Neuronal stem cell (in vitro differentiated cells): Measurements from ENCODE around the gene LRP11.
A peak's percentile ranks its signal among the peaks of the same experiment; 100 is the strongest.

Experiments
- DNase-seq: peaks from one replicate; pipeline ENCODE4 v3.0.0-alpha.2; 2013; ENCODE audit warnings: low spot score
- H2AFZ ChIP-seq: one replicate; pipeline ENCODE4 v1.6.1; 2013; ENCODE audit warnings: mild to moderate bottlenecking, low read length, inconsistent platforms
- H2AK5ac ChIP-seq: 2 replicates; pipeline ENCODE4 v1.6.1; 2013; ENCODE audit warnings: low read depth, mild to moderate bottlenecking, inconsistent platforms, low read length, moderate library complexity, mixed read lengths
- H2BK120ac ChIP-seq: 2 replicates; pipeline ENCODE4 v1.6.1; 2013; ENCODE audit warnings: low read depth, mild to moderate bottlenecking, inconsistent platforms, low read length, moderate library complexity, mixed read lengths
- H2BK12ac ChIP-seq: one replicate; pipeline ENCODE4 v1.6.1; 2013; ENCODE audit warnings: low read length, inconsistent platforms
- H2BK15ac ChIP-seq: 2 replicates; pipeline ENCODE4 v1.6.1; 2013; ENCODE audit warnings: mild to moderate bottlenecking, low read length, inconsistent platforms, mixed read lengths
- H2BK5ac ChIP-seq: one replicate; pipeline ENCODE4 v1.6.1; 2013; ENCODE audit warnings: inconsistent platforms, mild to moderate bottlenecking, low read length, moderate library complexity
- H3K14ac ChIP-seq: one replicate; pipeline ENCODE4 v1.6.1; 2013; ENCODE audit warnings: low read length, inconsistent platforms
- H3K18ac ChIP-seq: 2 replicates; pipeline ENCODE4 v1.6.1; 2013; ENCODE audit warnings: low read length, inconsistent platforms
- H3K23ac ChIP-seq: 2 replicates; pipeline ENCODE4 v1.6.1; 2013; ENCODE audit warnings: low read depth, mild to moderate bottlenecking, mixed read lengths, low read length, inconsistent platforms; ENCODE audit not compliant: poor library complexity
- H3K27ac ChIP-seq: replicated peaks from 3 replicates; pipeline ENCODE4 v1.5.1; 2013; ENCODE audit warnings: low read length, inconsistent platforms
- H3K27me3 ChIP-seq, 3 experiments: 2 replicates each; pipeline ENCODE4 v1.6.1; 2013; ENCODE audit warnings: low read length in 3 of 3, mild to moderate bottlenecking in 2 of 3, inconsistent platforms in 1 of 3, low read depth in 1 of 3, mixed read lengths in 1 of 3, moderate library complexity in 1 of 3; ENCODE audit not compliant: control insufficient read depth in 3 of 3, insufficient read depth in 3 of 3
- H3K36me3 ChIP-seq, 2 donors: replicated peaks in 1 of 2; 2 replicates each; pipeline ENCODE4 v1.6.1; 2013; ENCODE audit warnings: low read length in 2 of 2; ENCODE audit not compliant: control insufficient read depth in 2 of 2, insufficient read depth in 2 of 2
- H3K4ac ChIP-seq: 2 replicates; pipeline ENCODE4 v1.6.1; 2013; ENCODE audit warnings: inconsistent platforms, mild to moderate bottlenecking, low read length, moderate library complexity
- H3K4me1 ChIP-seq, 2 donors: 1 replicate in 1 of 2; 2 replicates in 1 of 2; pipeline ENCODE4 v1.6.1; 2013; ENCODE audit warnings: low read length in 2 of 2, low read depth in 1 of 2; ENCODE audit not compliant: control insufficient read depth in 2 of 2, insufficient read depth in 1 of 2
- H3K4me2 ChIP-seq: one replicate; pipeline ENCODE4 v1.6.1; 2013; ENCODE audit warnings: mild to moderate bottlenecking, low read length, inconsistent platforms; ENCODE audit not compliant: insufficient read depth, poor library complexity, severe bottlenecking
- H3K4me3 ChIP-seq, 2 donors: 2 replicates each; pipeline ENCODE4 v1.5.1; 2013; ENCODE audit warnings: low read length in 2 of 2, mild to moderate bottlenecking in 2 of 2, inconsistent platforms in 1 of 2, moderate library complexity in 1 of 2
- H3K79me1 ChIP-seq: one replicate; pipeline ENCODE4 v1.6.1; 2013; ENCODE audit warnings: low read depth, mild to moderate bottlenecking, inconsistent platforms, low read length, moderate library complexity
- H3K9ac ChIP-seq: one replicate; pipeline ENCODE4 v1.6.1; 2013; ENCODE audit warnings: mild to moderate bottlenecking, low read depth, low read length, inconsistent platforms; ENCODE audit not compliant: poor library complexity
- H3K9me3 ChIP-seq, 2 donors: replicated peaks in 1 of 2; 2 replicates each; pipeline versions ENCODE3 to v1.6.1; 2013; ENCODE audit warnings: low read length in 2 of 2, mild to moderate bottlenecking in 2 of 2, inconsistent platforms in 1 of 2, low read depth in 1 of 2, mixed read lengths in 1 of 2, moderate library complexity in 1 of 2; ENCODE audit not compliant: control insufficient read depth in 2 of 2, insufficient read depth in 1 of 2
- H4K8ac ChIP-seq: one replicate; pipeline ENCODE4 v1.6.1; 2013; ENCODE audit warnings: low read depth, mild to moderate bottlenecking, inconsistent platforms, low read length, moderate library complexity
- H4K91ac ChIP-seq: one replicate; pipeline ENCODE4 v1.6.1; 2013; ENCODE audit warnings: low read length, low read depth, mild to moderate bottlenecking, inconsistent platforms; ENCODE audit not compliant: poor library complexity
- WGBS, 2 donors: extraction: QIAGEN DNeasy Blood & Tissue Kit; methylation state at CpG; one replicate each; pipeline ENCODE4 v1.1.7; 2013; ENCODE audit warnings: missing lambda C conversion rate in 2 of 2, mixed read lengths in 1 of 2; ENCODE audit not compliant: insufficient read length in 2 of 2, insufficient replicate concordance in 1 of 2; ENCODE audit errors: extremely low coverage in 2 of 2; 5-methylcytosine and 5-hydroxymethylcytosine counted together

Gene LRP11

GRCh38 chr6:149900620-149901443 is 36.7 kb upstream of the LRP11 start:
- no peak overlapping the region for H4K91ac ChIP-seq
- H3K4me1 ChIP-seq = no peaks in the 10 kb centered on the region
- H3K27ac ChIP-seq = no peak overlapping the region
- H3K23ac ChIP-seq = no peak overlapping the region
- no peak overlapping the region for H2BK5ac ChIP-seq
- H3K36me3 ChIP-seq = no peaks in the 10 kb centered on the region
- no peak overlapping the region for H3K14ac ChIP-seq
- peaks cover 0 to 31% (median 0%) of the 10 kb centered on the region in 3 experiments for H3K27me3 ChIP-seq
- no peak overlapping the region for H2AFZ ChIP-seq
- H2AK5ac ChIP-seq = peak overlapping the region; percentile 10
- H3K9me3 ChIP-seq = no peaks in the 10 kb centered on the region
- no peak overlapping the region for H3K4me2 ChIP-seq
- H3K9ac ChIP-seq = peak overlapping the region; percentile 12
- no peak for DNase-seq
- no peak overlapping the region for H2BK120ac ChIP-seq
- WGBS, 2 donors = no CpG with 5 or more reads among the region's 11 CpGs
- no peak overlapping the region for H3K4ac ChIP-seq
- peak overlapping the region; percentile 82 for H2BK12ac ChIP-seq
- peak overlapping the region; percentile 27 for H3K18ac ChIP-seq
- no peak overlapping the region for H3K4me3 ChIP-seq
- no peaks in the 10 kb centered on the region for H3K79me1 ChIP-seq
- H4K8ac ChIP-seq = no peak overlapping the region
- H2BK15ac ChIP-seq = no peak overlapping the region

- no peak overlapping the region for H3K18ac ChIP-seq
- no peak overlapping the region for H2AFZ ChIP-seq
- H3K4me1 ChIP-seq = no peaks in the 10 kb centered on the region
- H2BK120ac ChIP-seq = no peak overlapping the region
- H3K79me1 ChIP-seq = no peaks in the 10 kb centered on the region
- H3K9ac ChIP-seq = no peak overlapping the region
- no peak overlapping the region for H3K14ac ChIP-seq
- no peak overlapping the region for H3K4me3 ChIP-seq
- no peak overlapping the region for H2AK5ac ChIP-seq
- H3K27me3 ChIP-seq = peaks cover 0 to 29% (median 0%) of the 10 kb centered on the region in 3 experiments
- DNase-seq = no peak
- H2BK12ac ChIP-seq = no peak overlapping the region
- H3K4me2 ChIP-seq = no peak overlapping the region
- H3K4ac ChIP-seq = no peak overlapping the region
- H4K8ac ChIP-seq = no peak overlapping the region
- H2BK5ac ChIP-seq = no peak overlapping the region
- H3K36me3 ChIP-seq = no peaks in the 10 kb centered on the region
- H2BK15ac ChIP-seq = no peak overlapping the region
- no peak overlapping the region for H3K27ac ChIP-seq
- WGBS, 2 donors = no CpG with 5 or more reads among the region's 7 CpGs
- no peak overlapping the region for H4K91ac ChIP-seq
- H3K9me3 ChIP-seq = no peaks in the 10 kb centered on the region
- H3K23ac ChIP-seq = no peak overlapping the region
Observed at GRCh38 chr6:149899926-149900619, 35.9 kb upstream of the LRP11 start.

GRCh38 chr6:149899486-149899885 is 35.3 kb upstream of the LRP11 start:
- H2BK12ac ChIP-seq = no peak overlapping the region
- H3K18ac ChIP-seq = no peak overlapping the region
- H2AFZ ChIP-seq = no peak overlapping the region
- no peak overlapping the region for H3K4ac ChIP-seq
- H4K8ac ChIP-seq = no peak overlapping the region
- no peak overlapping the region for H4K91ac ChIP-seq
- H3K79me1 ChIP-seq = no peaks in the 10 kb centered on the region
- H3K27ac ChIP-seq = no peak overlapping the region
- no peak overlapping the region for H2AK5ac ChIP-seq
- no peak overlapping the region for H3K4me3 ChIP-seq
- H3K36me3 ChIP-seq = no peaks in the 10 kb centered on the region
- no peak overlapping the region for H2BK15ac ChIP-seq
- H3K4me1 ChIP-seq = no peaks in the 10 kb centered on the region
- no CpG with 5 or more reads among the region's 6 CpGs for WGBS, 2 donors
- no peak overlapping the region for H3K4me2 ChIP-seq
- H3K9me3 ChIP-seq = no peaks in the 10 kb centered on the region
- H3K9ac ChIP-seq = no peak overlapping the region
- no peak for DNase-seq
- H3K14ac ChIP-seq = no peak overlapping the region
- H2BK120ac ChIP-seq = no peak overlapping the region
- peaks cover 0 to 32% (median 0%) of the 10 kb centered on the region in 3 experiments for H3K27me3 ChIP-seq
- no peak overlapping the region for H2BK5ac ChIP-seq
- no peak overlapping the region for H3K23ac ChIP-seq

- Histone ChIP-seq H2BK12ac (no peak overlapping the region), H3K9ac (no peak overlapping the region), H4K91ac (no peak overlapping the region), H3K4ac (no peak overlapping the region), H2AFZ (no peak overlapping the region), H3K23ac (no peak overlapping the region), H3K79me1 (no peaks in the 10 kb centered on the region), H3K27me3 (peaks cover 0 to 28% (median 0%) of the 10 kb centered on the region in 3 experiments), H3K4me2 (no peak overlapping the region), H4K8ac (no peak overlapping the region), H3K9me3 (no peaks in the 10 kb centered on the region), H2BK15ac (no peak overlapping the region), H3K14ac (no peak overlapping the region), H2AK5ac (no peak overlapping the region), H2BK5ac (no peak overlapping the region), H3K27ac (no peak overlapping the region), H2BK120ac (no peak overlapping the region), H3K36me3 (no peaks in the 10 kb centered on the region), H3K18ac (no peak overlapping the region), H3K4me1 (no peaks in the 10 kb centered on the region), H3K4me3 (peak overlapping the region in 1 of 2 donors; percentile 65)
- no CpG with 5 or more reads among the region's 9 CpGs for WGBS, 2 donors
- no peak for DNase-seq
Observed at GRCh38 chr6:149898966-149899365, 34.8 kb upstream of the LRP11 start.
